Measurements from ENCODE around the gene GRK3.

Gene GRK3

GRCh38 chr22:25742918-25743708, 178.6 kb downstream of the GRK3 start:
- DNase-seq: no peak

DNA sequence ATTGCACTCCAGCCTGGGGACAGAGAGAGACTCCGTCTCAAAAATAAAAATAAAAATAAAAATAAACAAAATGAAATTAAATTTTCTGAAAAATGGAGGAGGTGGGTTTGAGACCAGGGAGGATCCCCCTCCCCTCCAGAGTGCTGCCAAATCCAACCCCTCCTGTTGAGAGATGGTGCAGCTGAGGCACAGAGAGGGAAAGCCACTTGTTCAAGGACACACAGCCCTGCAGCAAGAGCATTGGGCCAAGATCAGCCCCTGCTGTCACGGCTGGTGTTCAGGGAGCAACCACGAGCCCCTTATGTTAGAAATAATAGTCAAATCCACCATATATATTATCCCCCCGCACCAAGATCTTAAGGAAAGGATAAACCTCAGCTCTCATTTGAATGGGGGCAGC, 180.2 kb downstream of the GRK3 start:
- DNase-seq: no peak

DNA sequence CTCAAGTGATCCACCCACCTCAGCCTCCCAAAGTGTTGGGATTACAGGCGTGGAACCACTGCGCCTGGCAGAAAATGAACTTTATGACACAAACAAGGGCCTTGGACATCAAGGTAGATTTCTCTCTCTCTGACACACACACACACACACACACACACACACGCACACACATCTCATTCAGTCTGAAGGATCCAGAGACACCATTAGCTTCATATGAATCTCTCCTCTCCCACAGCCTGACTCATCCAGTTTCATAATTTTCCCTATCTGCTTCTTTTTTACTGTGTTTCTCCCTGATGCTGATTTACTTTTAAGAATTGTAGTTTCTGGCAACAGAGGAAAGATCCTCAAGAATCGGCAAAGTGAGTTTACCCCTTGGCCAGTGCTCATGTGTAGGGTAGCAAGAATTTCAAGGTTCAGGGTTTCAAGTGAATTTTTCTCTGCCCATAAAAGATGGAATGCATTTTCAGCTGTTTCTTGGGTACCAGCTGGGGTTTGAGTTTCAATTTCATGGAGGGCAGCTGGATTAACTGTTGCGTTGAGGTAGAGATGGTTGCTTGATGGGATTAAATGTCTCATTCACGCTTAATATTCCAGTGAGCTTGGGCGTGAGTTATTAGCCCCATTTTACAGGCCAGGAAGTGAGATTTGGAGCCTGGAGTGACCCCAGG, 181.0 kb downstream of the GRK3 start:
- DNase-seq: no peak

DNA sequence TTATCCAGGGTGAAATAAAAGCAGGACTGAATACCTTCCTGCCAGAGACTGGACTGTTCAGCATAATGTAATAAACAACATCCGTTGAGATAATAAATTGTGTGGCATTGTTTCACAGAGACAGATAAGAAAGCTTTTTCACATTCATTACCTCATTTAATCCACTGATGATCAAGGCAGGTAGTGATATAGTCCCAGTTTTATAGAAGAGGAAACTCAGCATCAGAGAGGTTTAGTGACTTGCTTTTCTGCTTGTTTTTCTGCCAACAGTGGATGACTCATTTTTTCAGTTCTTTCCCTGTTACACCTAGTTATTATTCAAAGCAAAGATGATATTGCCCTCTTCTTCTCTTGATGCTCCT, 181.5 kb downstream of the GRK3 start:
- DNase-seq: no peak

DNA sequence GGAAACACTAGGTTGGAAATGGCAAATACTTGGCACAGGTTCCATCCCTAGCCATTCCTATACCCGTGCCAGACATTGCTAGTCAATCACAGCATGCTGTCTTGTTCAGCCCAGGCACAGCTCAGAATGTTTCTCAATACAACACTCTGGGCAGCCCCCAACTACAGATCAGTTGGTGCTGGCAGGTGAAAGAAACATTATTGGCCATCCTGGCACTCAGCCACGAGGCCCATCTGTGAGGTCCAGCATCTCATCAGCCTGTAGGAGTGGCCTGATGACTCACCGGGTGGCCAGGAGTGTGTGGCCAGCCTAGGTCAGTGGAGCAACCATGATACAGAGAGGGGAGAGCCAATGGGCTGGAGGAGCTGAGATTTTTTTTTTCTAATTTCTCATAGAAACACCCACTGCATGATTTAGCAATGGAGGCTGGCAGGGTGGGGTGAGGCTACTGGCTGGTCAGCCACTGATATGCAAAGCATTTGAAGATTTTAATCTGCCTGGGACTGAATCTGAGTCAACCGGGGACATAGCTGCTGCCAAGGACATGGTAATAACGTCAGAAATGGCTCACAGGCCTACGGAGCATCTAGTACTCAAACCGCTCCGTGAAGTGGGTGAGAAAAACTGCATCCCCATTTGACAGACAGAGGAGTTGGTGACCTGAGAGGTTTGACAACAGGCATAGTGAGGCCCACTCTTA, 182.9 kb downstream of the GRK3 start:
- no peak for DNase-seq

DNA sequence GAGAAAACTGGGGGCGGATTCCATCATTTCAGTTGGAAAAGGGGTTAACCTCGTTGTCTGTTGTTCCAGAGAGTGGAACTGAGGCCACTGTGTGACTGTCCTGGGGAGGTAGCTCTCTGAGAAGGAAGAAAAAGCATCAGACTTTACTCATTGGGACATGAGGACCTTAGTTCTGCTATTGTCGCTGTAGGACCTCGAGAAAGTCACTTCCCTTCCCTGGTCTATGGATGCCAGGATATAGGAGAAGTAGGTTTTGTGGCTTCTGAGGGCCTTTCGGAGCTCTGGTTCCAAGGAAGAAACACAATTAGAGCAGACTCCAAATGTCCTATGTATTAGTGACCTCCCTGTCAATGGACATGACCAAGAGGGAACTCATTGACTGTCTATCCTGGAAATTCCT, 183.7 kb downstream of the GRK3 start:
- DNase-seq: no peak

GRCh38 chr22:25748704-25749103, 184.2 kb downstream of the GRK3 start:
- no peak for DNase-seq

DNA sequence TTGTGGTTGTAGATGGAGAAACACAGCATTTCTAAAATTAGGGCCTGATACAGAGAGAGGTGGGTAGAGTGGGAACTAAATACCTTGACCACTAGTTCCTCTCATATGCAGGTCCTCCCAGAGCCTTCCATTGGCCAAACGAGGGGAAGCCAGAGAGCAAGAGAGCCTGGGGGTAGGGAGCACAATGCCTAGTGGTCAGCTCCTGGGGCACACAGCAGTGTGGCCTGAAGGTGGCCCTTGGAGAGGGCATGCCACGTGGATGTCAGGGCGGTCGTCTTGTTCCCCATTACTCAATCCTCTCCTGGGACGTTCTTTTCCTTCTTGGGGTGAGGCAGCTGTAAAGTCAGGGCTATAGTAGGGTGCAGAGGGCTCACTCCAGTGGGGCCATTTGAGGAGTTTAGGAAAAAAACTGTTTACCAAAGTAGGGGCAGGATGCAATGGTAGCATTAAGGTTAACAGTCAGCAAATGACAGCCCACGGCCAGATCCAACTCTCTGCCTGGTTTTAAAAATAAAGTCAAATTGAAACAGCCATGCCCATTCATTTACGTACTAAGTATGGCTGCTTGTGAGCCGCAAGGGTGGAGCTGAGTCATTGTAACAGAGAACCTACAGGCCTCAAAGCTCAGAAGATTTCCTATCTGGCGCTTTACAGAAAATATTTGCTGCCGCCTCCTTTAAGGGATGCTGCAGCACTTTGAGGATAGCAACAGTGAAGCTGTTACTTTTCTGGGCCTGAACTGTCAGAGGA, 185.1 kb downstream of the GRK3 start:
- no peak for DNase-seq

DNA sequence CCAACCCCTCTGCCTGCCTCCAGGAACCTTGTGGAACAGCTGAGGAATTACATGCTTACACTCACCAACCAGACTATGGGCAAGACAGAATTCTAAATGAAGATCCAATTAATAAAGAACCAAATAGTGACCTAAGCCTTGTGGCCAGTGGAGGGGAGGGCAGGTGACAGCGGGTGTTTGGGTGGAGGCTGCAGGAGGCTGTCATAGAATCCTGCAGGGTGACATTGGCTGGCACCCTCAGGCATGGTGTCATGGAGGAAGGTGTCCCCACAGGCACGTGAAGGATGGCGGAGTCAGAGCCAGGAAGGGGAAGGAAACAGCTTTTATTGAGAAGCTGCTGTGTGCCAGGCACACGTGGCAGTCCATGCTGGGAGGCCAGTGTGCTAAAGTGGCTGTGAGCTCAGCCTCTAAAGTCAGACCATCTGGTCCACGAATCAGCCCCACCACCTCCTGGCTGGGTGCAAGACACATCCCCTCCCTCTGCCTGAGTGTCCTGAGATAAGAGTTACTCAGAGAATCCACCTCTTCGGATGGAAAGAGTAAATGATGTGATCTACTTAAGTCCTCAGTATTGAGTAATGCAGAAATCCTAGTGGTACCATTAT, 186.2 kb downstream of the GRK3 start:
- DNase-seq: no peak

DNA sequence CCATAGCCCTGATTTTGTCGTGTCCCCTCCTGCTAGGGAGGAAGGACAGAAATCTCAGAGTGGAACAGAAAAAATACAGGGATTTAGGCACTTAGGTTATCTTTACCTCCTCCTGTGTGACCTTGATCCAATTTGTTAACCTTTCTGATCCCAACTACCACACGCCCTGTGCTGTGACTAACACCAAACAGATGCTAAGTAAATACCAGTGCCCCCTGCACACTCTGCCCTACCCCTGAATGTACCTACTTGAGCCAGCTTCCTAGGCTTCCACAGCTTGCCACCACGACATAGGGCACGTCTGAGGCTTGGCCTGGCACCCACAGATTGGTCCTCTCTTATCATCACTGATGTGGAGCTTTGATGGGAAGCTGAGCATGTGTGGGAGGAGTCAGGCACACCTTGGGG, 186.7 kb downstream of the GRK3 start:
- no peak for DNase-seq

DNA sequence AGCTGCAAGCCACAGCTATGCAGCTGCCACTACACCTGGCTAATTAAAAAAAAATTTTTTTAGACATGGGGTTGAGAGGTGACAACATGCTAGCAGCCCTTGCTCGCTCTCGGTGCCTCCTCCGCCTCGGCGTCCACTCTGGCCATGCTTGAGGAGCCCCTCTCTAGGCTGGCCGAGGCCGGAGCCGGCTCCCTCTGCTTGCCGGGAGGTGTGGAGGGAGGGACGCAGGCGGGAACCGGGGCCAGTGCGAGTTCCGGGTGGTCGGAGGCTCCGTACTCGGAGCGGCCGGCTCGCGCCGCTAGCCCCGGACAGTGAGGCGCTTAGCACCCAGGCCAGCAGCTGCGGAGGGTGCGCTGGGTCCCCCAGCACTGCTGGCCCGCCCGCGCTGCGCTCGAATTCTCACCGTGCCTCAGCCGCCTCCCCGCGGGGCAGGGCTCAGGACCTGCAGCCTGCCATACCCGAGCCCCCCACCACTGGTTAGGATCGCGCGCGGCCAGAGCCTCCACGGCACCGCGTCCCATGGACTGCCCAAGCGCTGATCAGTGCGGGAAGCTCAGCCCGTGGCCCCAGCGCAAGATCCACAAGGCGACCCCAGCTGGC, 188.2 kb downstream of the GRK3 start:
- DNase-seq: no peak

GRCh38 chr22:25753252-25753651, 188.8 kb downstream of the GRK3 start:
- no peak for DNase-seq

DNA sequence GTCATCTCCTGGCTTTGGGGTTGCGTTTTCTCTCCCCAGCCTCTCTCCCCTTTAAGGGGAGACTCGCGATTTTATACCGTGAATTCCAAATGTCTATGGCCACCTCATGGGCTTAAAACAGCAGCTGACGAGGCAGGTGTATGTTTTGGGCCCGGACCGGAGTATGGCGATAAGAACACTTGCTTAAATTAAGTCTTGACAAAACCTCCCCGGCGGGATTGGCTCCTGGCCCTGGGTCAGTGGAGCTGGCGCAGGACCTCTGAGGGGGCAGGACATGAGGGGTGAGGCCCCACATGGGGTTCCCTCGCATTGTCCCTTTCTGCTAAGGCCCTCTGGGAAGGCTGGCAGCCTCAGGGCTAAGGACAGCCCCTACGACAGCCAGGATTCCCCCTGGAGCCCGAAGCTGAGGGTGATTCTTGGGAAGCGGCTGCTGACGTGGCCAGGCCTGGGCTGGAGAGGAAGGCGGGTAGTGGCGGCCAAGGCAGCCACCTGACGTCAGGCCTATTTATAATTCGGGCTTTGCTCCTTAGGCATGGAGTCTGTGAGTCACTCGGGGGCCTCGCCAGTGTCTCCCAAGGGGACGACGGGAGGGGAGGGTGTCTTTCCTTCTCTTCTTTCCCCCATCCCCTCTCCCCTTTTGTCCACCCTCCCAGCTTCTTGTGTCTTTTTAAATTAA, 190.2 kb downstream of the GRK3 start:
- no peak for DNase-seq

DNA sequence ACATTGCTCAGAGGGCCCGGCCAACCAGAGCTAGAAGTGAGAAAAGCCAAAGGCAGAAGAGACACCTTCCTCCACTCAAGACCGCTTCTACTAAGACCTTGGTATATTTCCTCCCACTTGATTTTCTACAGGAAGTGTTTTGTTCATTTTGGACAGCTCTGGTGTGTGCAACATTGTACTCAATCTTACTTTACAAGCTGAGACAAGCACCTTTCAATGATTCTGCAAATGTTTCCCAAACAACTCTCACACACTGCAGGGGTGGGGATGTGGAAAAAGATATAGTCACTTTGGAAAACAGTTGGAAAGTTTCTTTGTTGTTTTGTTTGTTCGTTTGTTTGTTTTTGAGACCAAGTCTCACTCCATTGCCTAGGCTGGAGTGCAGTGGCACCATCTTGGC, 193.2 kb downstream of the GRK3 start:
- no peak for DNase-seq

GRCh38 chr22:25758316-25758715, 193.8 kb downstream of the GRK3 start:
- DNase-seq: no peak

- no peak for DNase-seq
These were observed 195.4 kb downstream of the GRK3 start for GRCh38 chr22:25759825-25760231.

DNA sequence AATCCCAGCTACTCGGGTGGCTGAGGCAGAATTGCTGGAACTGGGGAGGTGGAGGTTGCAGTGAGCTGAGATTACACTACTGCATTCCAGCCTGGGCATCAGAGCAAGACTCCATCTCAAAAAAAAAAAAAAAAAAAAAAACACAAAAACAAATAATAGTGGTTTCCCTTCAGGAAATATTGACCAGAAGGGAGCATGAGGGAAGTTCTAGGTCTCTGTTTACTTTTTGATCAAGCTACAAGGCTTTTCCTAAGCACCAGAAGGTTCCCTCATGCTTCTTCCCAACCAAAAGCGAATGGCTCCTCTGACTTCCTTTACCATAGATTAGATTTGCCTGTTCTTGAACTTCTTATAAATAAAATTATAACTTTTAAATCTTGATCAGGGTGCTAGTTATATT, 195.8 kb downstream of the GRK3 start:
- no peak for DNase-seq

GRCh38 chr22:25760848-25761595, 196.5 kb downstream of the GRK3 start:
- DNase-seq: no peak

DNA sequence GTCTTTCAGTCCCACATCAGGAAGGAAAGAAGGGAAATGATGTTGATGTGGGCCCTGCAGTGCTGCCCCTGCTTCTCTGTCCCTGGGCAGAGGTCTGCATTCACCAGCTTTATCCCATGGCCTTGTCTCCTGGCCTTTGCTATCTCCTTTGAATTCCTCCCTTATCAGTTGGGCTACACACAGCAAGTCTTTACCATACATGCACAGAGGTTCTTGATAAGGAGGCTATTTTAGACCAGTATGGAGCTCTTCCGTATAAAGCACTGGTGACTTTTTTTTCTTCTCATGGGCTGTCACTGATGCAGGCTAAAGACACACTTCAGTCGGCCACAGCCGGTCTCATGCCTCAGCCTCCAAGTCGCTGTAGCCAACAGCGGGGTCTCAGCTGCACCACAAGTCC, 197.7 kb downstream of the GRK3 start:
- DNase-seq: no peak

DNA sequence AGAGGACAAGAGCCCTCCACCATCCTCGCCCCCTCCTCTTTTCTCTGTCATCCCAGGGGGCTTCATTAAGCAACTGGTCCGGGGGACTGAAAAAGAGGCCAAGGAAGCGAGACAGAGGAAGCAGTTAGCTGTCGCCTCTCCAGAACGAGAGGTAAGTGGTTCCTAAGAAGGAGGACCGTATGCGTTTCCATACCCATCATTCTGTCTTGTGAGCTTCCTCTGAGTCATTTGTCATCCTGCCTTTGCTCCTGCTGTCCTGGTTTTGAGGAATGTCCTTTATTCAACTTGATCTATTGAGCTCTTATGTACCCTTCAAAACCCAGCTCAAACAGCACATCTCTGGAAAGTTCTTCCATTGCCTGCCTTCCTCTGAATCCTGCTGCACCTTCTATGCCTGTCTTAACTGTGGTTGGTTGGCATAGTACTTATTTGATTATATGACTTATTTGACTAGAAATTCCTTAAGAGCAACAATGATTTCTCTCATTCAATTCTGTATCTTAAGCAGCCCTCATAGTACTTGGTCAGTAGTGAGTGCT, 198.8 kb downstream of the GRK3 start:
- no peak for DNase-seq

Data from stimulated activated naive CD4-positive, alpha-beta T cell treated with Interleukin-2 at 50 U/mL for 16 hours (primary cell).